Glutamatergic neuron (in vitro differentiated cells): ENCODE results near the gene RHO. TPM values are rescaled to one million over a fixed set of nuclear protein-coding genes. Genes with fewer than 3 reads are reported as not detected.
"Not testable (repeated sequence)": the region's sequence is repeated elsewhere in the genome, so short reads cannot be mapped to it uniquely, and the experiment has no call there.

ENCODE experiments used
- DNase-seq: peaks from one replicate; pipeline ENCODE4 v3.0.0; 2022
- H3K27ac Mint-ChIP-seq: one replicate; pipeline ENCODE4 v1.8.0; 2020; ENCODE audit warnings: mild to moderate bottlenecking, mixed read lengths, inconsistent platforms; ENCODE audit not compliant: unreplicated experiment
- H3K27me3 Mint-ChIP-seq: one replicate; pipeline ENCODE4 v1.8.0; 2020; ENCODE audit warnings: mild to moderate bottlenecking, moderate library complexity, mixed read lengths, inconsistent platforms; ENCODE audit not compliant: unreplicated experiment
- H3K36me3 Mint-ChIP-seq: one replicate; pipeline ENCODE4 v1.8.0; 2020; ENCODE audit warnings: mild to moderate bottlenecking, mixed read lengths, inconsistent platforms; ENCODE audit not compliant: unreplicated experiment
- H3K4me1 Mint-ChIP-seq: one replicate; pipeline ENCODE4 v1.8.0; 2020; ENCODE audit warnings: mild to moderate bottlenecking, low read depth, mixed read lengths, inconsistent platforms; ENCODE audit not compliant: unreplicated experiment
- H3K4me3 Mint-ChIP-seq: one replicate; pipeline ENCODE4 v1.8.0; 2020; ENCODE audit warnings: mild to moderate bottlenecking, mixed read lengths, inconsistent platforms; ENCODE audit not compliant: unreplicated experiment
- H3K9me3 Mint-ChIP-seq: one replicate; pipeline ENCODE4 v1.8.0; 2020; ENCODE audit warnings: mild to moderate bottlenecking, moderate library complexity, mixed read lengths, inconsistent platforms; ENCODE audit not compliant: unreplicated experiment
- long read RNA-seq: library from polyadenylated mRNA; unstranded; transcript quantifications from one replicate; pipeline ENCODE4 v2.0.0, GENCODE V29; 2020; ENCODE audit not compliant: unreplicated experiment
- total RNA-seq: library from RNA; stranded (reverse); fragmentation: NEBNext Ultra II Directional; extraction: Animal tissue kit (Norgen Biotek cat#: 25700); gene quantifications from one replicate; pipeline ENCODE4 v1.2.1, GENCODE V29; 2021; ENCODE audit not compliant: unreplicated experiment
- TF ChIP-seq, protein P1 (sequence below): fragments of 200-600 bp; sonication (generic); IDR thresholded peaks from one replicate; pipeline ENCODE4 v1.5.0; 2021; ENCODE audit not compliant: partially characterized antibody, unreplicated experiment

RHO gene
- total RNA-seq: not detected
- long read RNA-seq: 0 reads

DNA sequence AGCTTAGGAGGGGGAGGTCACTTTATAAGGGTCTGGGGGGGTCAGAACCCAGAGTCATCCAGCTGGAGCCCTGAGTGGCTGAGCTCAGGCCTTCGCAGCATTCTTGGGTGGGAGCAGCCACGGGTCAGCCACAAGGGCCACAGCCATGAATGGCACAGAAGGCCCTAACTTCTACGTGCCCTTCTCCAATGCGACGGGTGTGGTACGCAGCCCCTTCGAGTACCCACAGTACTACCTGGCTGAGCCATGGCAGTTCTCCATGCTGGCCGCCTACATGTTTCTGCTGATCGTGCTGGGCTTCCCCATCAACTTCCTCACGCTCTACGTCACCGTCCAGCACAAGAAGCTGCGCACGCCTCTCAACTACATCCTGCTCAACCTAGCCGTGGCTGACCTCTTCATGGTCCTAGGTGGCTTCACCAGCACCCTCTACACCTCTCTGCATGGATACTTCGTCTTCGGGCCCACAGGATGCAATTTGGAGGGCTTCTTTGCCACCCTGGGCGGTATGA, at the start of gene RHO:
RHO (plus strand) TSS at position 51 of the 512 bp plus-strand sequence; CDS start at position 146, 95 bp downstream.
- H3K4me3 Mint-ChIP-seq: no peak within 1 kb of the TSS
- H3K36me3 Mint-ChIP-seq: no peaks in the 10 kb centered on the region
- no peak for DNase-seq
- TF ChIP-seq, protein P1, sequence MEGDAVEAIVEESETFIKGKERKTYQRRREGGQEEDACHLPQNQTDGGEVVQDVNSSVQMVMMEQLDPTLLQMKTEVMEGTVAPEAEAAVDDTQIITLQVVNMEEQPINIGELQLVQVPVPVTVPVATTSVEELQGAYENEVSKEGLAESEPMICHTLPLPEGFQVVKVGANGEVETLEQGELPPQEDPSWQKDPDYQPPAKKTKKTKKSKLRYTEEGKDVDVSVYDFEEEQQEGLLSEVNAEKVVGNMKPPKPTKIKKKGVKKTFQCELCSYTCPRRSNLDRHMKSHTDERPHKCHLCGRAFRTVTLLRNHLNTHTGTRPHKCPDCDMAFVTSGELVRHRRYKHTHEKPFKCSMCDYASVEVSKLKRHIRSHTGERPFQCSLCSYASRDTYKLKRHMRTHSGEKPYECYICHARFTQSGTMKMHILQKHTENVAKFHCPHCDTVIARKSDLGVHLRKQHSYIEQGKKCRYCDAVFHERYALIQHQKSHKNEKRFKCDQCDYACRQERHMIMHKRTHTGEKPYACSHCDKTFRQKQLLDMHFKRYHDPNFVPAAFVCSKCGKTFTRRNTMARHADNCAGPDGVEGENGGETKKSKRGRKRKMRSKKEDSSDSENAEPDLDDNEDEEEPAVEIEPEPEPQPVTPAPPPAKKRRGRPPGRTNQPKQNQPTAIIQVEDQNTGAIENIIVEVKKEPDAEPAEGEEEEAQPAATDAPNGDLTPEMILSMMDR: no peak
- peaks cover 3% of the 10 kb centered on the region for H3K4me1 Mint-ChIP-seq
- peaks cover 5% of the 10 kb centered on the region for H3K27me3 Mint-ChIP-seq
- no peak within 1 kb of the TSS for H3K27ac Mint-ChIP-seq
- peaks cover 4% of the 10 kb centered on the region for H3K9me3 Mint-ChIP-seq

- not testable (repeated sequence) for H3K9me3 Mint-ChIP-seq, H3K27ac Mint-ChIP-seq, H3K36me3 Mint-ChIP-seq, H3K4me3 Mint-ChIP-seq, H3K27me3 Mint-ChIP-seq
- DNase-seq: peak; percentile 41
- peaks cover 30% of the 10 kb centered on the region for H3K4me1 Mint-ChIP-seq
Observed at GRCh38 chr3:129481225-129481765, 47.1 kb upstream of the RHO start.

- no peak overlapping the region for H3K27ac Mint-ChIP-seq
- peaks cover 8% of the 10 kb centered on the region for H3K27me3 Mint-ChIP-seq
- H3K4me1 Mint-ChIP-seq: peaks cover 30% of the 10 kb centered on the region
- H3K36me3 Mint-ChIP-seq: no peaks in the 10 kb centered on the region
- TF ChIP-seq, protein P1: no peak
- peaks cover 2% of the 10 kb centered on the region for H3K9me3 Mint-ChIP-seq
- DNase-seq: no peak
- H3K4me3 Mint-ChIP-seq: no peak overlapping the region
Observed at GRCh38 chr3:129481766-129482332, 46.6 kb upstream of the RHO start.

- Mint-ChIP-seq H3K9me3 (peaks cover 2% of the 10 kb centered on the region), H3K36me3 (no peaks in the 10 kb centered on the region), H3K4me1 (peaks cover 30% of the 10 kb centered on the region), H3K4me3 (no peak overlapping the region), H3K27me3 (peaks cover 8% of the 10 kb centered on the region), H3K27ac (no peak overlapping the region)
- TF ChIP-seq, protein P1: peak; percentile 24
- no peak for DNase-seq
Observed at GRCh38 chr3:129482721-129483120, 45.7 kb upstream of the RHO start.

DNA sequence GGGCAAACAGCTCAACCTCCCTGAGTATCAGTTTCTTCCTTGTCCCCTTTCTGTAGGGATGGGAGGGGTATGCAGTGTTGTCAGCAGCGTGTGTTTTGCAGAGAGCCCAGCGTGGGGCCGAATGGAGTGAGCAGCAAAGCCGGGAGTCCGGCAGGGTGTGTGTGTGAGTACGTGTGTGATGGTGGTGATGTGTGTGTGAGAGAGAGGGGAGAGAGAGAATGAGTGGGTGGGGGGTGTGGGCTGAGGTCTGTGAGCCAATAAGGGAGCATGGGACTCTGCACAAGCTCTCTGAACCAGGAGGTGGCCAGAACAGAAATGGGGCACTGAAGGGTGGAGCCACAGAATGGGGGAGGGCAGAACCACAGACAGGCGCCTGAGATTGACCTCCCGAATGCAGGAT, 44.6 kb upstream of the RHO start:
- peaks cover 2% of the 10 kb centered on the region for H3K9me3 Mint-ChIP-seq
- H3K27me3 Mint-ChIP-seq: peaks cover 8% of the 10 kb centered on the region
- H3K4me3 Mint-ChIP-seq: peak overlapping the region; percentile 17
- H3K4me1 Mint-ChIP-seq: peaks cover 30% of the 10 kb centered on the region
- TF ChIP-seq, protein P1: no peak
- no peaks in the 10 kb centered on the region for H3K36me3 Mint-ChIP-seq
- peak overlapping the region; percentile 49 for H3K27ac Mint-ChIP-seq
- DNase-seq: no peak

- not testable (repeated sequence) for DNase-seq, H3K4me3 Mint-ChIP-seq
Observed at GRCh38 chr3:129485146-129485545, 43.3 kb upstream of the RHO start.

More at GRCh38 chr3:129485146-129485545, 43.3 kb upstream of the RHO start:
- not testable (repeated sequence) for H3K27me3 Mint-ChIP-seq, H3K36me3 Mint-ChIP-seq, H3K27ac Mint-ChIP-seq, H3K9me3 Mint-ChIP-seq
- H3K4me1 Mint-ChIP-seq: peaks cover 28% of the 10 kb centered on the region
